EL (cell line): ENCODE data around the gene CDK11A.
A peak's percentile ranks its signal among the peaks of the same experiment; 100 is the strongest.

Source experiments
- DNase-seq: peaks from one replicate; pipeline ENCODE4 v3.0.0-alpha.2; 2016

CDK11A gene

DNA sequence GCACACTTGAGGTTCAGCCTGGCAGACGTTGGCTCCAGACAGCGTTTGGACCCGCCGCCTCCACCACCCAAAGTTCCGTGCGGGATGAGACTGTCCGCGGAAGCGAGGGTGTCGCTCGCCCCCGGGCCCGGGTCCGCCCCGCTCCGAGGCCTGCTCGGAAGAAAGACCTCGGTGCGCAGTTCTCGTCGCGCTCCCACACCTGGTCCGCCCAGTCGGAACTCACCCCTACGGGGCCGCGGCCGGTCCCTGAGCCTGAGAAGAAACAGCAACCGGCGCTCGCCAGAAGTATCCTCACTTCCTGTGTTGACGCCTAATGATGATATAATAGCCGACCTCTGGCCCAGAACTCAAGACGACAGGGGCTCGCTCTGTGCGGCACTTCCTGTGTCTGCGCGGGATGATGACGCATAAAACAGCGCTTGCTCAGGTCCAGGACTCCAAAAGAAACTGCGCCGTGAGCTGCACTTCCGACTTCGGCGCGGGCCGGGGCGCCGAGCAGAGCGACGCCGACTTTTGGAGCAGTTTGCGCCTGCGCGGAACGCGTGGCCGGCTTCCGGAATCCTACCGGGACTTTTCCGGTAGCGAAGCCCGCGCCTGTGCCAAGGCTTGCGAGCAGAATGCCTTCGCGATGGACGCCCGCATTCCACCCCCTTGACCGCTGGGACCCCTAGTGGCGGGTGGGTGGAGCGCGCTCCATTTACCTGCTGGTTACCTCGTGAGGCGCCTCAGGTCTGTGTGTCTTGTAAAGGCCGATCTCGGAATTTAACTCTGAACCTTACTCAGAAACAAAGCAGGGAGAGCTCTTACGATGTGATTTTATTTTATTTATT lies at the start of gene CDK11A:
Gene CDK11A, minus strand, starts transcription at position 323 of the 830 bp plus-strand sequence. CDS start 1,539 bp downstream, outside the sequence.
- DNase-seq, result peak; percentile 100

DNA sequence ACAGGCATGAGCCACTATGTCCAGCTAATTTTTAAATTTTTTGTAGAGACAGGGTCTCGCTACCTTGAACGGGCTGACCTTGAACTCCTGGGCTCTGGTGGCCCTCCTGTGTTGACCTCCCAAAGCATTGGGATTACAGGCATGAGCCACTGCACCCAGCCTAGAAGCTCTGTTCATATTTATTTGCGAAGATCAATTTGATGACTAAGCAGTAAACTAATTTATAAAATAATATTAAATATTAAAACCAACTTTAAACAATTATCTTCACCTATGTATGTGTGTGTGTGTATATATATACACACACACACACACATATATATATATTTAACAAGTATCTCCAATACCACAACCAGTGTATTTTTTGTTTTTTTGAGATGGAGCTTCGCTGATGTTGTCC lies 49.7 kb upstream of the CDK11A start:
- no peak for DNase-seq

DNA sequence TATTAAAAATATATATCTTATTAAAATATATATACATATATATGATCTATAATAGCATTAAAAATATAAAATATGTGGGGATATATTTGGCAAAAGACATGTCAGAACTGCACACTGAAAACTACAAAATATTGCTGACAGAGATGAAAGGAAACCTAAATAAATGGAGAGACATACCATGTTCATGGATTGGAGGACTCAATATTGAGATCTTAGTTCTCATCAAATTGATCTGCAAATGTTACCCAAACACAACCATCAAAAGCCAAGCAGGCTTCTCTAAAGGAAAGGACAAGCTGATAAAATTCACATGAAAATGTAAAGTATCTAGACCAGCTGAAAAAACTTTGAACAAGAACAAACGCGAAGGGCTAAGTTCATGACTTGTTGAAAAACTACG lies 46.9 kb upstream of the CDK11A start:
- no peak for DNase-seq

DNA sequence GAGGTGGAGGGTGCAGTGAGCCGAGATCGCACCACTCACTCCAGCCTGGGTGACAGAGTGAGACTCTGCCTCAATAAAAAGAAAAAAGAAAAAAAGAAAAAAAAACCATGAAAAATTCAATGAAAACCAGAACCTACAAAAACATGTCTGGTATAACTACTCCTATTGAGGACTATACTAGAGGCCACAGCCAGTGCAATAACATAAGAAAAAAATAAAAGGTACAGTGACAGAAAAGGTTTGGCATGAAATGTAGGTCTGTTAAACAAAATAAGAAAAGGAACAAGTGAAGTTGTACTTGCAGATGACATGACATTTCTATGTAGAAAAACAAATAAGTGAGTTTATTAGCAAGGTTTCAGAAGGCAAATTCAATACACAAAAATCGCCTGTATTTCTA lies 45.9 kb upstream of the CDK11A start:
- no peak for DNase-seq

DNA sequence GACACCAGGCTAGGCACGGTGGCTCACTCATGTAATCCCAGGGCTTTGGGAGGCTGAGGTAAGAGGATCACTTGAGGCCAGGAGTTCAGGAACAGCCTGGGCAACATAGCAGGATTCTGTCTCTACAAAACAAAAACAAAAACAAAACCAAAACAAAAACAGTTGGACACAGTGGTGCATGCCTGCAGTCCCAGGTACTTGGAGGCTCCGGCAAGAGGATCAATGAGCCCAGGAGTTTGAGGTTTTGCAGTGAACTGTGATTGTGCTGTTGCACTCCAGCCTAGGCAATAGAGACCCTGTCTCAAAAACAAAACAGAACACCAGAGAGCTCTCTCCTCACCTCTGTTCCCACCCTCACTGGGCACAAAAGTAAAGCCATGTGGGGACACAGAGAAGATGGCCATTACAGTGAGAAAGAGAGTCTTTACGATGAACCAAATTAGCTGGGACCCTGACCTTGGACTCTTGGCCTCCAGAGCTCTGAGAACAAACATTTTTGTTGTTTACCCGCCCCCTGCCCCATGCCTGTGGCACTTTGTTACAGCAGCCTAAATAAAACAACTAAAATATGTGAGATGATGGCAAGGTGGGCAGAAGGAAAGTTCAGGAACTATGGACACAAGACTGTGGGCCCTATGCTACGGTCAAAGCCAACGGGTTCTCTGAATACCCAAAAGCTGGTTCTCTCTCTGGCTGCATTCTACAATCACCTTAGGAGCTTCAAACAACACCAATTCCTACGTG lies 44.3 kb upstream of the CDK11A start:
- no peak for DNase-seq

DNA sequence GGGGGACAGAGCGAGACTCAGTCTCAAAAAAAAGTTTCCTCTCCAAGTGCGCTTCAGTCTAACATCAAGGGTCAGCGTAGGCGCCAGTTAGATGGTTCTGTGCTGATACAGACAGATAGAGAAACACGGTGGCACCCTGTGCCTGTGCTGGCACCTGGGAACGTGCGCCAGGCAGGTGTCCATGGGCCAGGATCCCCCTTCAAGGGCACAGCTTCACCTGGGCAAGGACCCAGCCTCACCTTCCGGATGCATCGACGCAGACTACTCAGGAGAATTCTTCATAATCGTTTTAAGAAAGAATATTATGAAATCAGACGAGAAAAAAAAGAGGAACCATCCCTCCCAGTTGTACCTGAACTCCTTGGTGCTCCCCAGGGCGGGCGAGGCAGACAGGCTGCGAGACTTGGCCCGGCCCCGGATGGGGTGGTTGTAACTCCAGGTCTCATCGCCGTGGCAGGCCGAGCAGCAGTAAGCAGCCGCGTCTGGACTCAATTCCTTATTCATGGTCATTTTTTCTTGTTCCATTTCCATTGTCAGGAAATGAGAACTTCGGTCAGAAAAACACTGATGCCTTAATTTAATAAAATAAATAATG lies 40.8 kb upstream of the CDK11A start:
- no peak for DNase-seq

DNA sequence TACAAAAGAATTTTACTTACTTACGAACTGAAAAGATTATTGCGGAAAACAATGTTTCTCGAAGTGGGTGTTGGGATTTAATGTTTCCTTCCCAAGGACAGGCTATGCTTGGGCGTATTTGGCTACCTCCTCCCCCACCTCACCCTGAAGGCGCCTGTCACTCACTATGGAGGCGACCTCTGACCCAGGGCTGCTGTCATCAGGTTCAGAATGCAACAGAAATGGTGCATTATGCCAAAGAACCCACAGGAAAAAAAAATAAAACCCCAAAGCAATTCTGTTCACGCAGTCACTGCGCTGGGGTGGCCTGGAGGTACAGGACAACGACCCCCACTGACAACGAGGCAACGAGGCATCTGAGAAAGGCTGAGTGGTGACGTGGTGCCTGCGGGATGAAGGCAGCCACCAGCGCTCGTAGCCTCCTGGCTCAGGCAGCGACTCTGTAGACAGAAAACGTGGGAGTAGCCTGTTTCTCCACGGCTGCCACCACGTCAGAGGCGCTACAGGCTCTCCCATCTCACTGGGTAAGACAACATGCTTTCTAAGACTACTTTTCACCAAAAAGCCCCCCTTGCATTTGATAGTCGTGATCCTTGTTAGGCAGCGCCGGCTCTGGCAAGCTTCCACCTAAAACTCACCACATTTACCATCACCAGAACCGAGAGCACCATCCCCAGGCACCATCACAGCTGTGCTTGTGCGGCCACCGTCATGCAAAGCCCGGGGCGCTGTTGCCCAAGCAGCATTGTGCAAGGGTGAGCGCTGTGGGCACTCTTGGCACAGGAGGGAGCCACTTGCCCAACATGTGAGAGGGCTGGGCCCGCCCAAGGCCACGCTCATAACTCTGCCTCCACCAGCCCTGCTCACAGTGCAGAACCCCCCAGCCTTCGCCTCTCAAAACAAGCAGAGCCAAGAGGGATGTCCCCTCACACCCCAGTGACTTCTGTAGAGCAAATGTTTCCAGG lies 39.8 kb upstream of the CDK11A start:
- DNase-seq, result peak; percentile 14

DNA sequence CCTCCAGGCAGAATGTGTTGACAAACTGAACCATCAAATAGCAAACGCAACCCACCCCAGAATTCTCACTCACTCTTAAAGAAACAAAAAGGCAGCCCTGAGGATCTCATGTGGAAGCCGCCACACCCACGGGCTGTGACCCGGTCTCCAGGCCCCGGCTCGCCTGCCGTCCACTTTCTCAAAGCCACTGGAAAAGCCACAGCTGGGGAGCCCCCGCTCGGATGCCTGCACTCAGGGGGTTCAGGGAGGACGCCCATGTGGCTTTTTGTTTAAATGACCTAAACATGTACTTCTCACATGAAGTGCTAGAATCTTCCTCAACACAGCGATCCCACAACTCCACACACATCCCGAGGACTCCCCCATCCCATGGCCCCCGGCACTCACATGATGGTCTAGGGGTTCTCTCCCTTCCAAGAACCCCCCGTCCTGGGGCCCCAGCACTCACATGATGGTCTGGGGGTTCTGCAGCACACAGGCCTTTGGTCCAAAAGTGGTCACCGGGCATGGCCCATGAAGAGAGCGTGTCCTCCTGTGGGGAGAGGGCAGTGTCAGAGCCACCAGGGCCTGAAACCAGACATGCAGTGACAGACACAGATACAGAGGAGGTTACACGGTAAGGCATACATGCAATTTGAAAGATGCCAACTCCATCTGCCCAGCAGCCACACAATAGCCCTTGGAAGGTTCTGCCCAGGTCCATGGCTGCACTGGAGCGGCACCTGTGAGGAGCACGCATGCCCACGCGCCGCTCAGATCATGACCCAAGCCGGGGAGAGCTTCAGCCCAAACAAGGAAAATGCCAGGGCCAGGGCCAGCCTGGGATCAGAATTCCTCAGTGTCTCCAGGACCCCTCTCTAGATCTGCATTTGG lies 37.6 kb upstream of the CDK11A start:
- DNase-seq, result no peak

DNA sequence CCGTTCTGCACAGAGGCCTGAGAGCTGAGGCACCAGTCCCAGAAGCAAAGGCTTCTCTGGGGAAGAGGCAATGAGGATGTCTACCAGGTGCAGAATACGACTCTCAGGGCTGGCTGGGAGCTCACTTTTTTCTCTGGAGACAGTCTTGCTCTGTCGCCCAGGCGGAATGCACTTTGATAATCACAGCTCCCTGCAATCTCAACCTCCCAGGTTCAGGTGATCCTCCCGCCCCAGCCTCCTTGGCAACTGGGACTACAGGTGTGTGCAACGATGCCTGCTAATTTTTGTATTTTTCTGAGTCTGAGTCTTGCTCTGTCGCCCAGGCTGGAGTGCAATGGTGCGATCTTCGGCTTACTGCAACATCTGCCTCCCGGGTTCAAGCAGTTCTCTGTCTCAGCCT lies 36.6 kb upstream of the CDK11A start:
- DNase-seq, result no peak

DNA sequence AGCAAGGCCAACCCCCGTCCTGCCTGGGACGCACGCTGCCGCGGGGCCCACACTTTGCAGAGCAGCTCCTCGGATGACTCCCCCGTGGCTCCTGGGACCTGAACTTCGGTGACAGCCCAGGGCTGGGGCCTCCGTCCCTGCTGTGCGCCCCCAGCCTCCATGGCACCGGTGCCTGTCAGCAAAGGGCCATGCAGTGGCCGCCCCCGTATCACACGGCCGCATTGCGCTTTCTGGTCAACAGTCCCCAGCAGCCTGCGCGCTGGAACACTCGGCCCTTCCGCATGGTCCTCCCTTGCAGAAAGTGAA lies 36.1 kb upstream of the CDK11A start:
- DNase-seq, result no peak

DNA sequence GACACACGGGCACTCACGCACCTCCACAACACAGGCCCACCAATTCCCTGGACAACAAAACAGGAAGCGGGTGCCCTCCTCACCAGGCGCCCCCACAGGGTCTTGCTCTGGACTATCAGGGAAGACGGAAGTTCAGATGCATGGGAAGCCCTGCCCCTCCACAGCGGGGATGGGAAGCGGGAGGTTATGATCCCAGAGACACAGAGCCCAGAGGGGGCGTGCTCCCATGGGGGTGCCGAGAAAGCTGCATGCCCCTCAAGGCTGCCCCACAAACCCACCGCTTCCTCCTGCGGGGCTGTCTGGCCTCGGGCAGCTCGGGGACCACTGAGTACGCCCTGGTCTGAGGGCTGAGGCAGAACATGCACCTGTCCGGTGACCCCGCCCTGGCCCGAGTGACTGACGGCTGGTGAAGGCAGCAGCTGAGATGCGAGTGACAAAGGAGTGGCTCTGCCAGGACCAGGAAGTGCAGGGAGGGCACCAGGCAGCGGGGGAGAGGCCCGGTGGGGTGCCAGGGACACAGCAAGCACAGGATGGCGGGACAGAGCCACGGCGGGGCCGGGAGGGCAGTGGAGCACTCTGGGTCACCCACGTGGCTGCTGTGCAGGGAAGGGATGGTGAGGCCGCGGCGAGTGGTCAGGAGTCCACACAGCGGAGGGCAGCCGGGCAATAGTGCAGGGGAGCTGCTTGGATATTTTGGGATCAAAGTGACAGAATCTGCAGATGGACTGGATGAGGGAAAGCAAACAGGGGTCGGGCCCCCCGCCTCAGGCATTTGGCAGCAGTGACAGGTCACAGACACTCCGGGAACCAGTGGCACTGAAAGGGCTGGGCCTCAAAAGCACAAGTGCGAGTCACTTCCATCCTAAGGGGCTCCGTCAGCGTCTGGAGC lies 35.5 kb upstream of the CDK11A start:
- DNase-seq, result no peak

DNA sequence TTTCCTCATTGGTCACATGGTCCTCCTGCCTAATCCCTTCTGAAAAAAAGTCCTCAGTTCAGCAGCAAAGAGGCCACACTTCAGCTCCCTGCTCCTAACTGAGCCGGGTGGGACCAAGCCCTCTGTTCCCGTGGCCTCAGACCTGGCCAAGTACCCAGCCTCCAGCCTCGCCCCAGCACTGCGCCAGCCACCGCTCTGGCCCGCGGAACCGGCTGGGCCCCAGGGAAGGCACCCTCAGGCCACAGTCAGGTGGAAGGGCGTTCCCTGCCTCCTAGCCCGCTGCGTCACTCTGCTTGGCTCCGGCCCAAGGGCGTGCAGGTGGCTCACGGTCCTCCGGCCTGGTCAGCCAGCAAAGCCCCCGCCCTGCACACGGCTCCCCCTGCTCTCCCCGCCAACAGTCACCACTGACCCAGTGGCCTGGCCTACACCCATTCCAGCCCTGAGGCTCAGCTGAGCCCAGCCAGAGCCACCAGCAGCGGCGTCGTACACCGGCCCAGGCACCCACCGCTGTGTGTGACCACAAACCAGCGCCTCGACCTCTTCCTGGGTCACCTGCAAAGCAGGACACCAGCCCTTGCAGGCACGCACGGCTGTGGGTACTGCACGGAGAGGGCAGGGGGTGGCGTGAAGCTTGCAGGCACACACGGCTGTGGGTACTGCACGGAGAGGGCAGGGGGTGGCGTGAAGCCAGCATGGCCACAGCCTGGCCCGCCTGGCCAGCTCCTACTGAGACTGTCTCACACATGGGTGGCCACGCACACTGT lies 34.7 kb upstream of the CDK11A start:
- DNase-seq, result no peak

DNA sequence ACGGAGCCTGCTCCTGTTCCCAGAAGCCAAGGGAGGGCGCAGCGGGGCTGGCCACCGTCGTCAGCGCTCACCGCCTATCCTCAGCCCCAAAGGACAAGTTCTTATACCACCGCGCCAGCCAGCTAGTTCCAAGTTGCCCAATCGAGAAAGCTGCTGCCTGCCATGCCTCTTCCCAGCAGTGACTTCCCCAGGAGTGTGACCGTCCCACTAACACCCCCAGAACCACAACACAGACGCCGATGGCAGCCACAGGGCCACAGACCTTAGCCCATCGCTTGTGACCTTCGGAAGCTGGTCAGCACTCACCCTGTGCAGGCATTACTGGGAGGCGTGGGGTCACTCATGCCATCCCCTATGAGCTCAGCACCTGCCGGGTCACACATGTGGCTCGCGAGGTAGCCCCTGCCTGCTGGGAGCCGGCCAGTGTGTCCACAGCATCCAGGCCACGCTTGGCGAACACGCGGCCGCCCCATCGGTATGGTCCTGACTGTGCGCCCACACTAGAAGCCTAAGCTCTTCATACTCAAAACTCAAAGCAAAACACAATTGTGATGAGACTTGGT lies 34.0 kb upstream of the CDK11A start:
- DNase-seq, result no peak

DNA sequence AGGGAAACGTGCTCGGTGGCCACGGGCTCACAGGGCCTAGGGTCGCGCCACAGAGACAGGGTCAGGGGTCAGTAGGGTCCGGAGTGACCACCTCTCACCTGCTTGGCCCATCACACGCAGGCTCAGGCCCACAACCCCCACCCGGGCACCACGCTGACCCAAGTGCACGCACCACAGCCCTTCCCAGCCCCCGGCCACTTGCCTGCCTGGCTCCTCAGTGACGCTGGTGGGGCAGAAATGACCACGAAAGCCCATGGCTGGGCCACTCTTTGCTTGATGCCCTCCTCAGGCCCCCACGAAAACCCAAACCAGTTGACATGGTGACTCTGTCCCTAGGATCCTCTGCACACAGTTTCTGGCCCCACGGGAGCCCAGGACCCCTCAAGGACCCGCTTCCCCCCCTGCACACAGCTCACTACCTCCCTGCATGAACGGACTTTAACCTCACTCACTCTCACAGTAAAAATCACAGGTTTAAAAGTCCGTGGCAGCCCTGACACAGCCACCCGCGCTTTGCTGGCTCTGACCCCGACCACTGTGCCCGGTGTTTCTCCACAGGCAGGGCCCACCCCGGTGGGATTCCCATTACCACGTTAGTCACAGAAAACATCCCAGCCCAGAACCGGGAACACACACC lies 33.4 kb upstream of the CDK11A start:
- no peak for DNase-seq

DNA sequence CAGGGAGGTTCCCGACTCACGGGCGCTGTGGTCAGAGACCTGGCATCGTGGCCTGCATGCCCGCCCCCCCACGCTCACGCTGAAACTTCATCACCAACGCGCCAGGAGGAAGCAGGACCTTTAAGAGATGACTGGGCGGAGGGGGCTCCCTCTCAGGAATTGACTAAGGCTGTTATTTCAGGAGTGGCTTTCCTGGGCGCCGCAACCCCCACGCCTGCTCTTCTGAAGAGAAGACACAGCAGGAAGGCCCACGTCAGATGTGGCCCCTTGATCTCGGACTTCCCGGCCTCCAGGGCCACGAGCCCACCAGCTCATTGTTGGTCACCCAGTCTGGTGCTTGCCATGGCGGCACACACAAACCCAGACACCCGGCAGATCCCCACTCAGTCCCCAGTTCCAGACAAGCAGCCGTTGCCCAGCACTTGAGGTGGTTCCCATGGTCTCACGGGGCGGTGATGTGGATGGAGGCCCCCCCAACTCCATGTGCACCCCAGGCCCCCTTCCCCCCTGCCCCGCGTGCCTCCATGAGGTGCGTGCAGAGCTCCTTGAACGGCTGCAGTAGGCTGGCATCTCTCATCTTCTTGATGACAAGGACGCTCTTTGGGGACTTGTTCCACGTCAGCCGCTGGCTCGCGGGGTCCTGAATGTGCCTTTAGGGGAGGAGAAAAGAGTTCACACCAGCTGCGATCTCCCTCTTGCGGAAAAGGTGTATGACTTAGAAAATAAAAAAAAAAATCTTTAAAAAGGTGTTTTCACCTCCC lies 32.7 kb upstream of the CDK11A start:
- no peak for DNase-seq

DNA sequence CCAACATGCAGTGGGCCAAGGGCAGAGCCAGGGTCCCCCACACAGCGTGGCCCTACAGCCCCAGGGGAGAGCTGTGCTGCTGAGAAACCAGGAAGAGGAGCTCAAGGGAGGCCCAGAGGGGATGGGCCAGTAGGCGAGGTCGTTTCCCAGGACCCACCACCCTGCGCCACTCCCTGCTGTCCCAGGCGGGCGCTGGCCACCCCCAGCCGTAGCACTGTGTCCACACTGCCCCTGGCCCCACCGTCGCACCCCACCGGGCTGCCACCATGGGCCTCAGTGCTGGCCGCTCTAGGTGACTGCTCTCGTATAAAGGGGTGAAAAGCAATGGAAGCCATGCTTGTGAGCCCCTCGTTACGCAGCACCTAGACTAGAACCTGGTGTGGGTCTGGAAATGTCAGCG lies 31.7 kb upstream of the CDK11A start:
- no peak for DNase-seq

DNA sequence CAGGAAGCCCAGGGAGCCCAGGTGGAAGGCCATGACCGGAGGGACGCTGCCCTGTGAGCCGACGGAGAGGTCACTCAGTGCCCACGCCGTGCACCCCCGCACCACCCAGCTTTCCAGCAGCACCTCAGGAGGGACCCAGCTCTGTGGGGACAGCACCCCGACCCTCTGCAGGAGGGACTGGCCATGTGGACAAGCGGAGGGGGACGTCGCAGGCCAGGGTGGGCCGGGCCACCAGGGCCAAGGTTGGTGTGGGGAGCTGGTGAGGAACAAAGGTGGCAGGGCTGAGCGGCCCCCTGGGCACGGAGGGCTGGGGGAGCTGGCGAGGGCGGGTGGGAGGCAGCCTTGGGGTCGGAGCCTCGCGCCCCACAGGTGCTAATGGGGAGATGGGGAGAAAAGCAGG lies 31.3 kb upstream of the CDK11A start:
- DNase-seq, result no peak

DNA sequence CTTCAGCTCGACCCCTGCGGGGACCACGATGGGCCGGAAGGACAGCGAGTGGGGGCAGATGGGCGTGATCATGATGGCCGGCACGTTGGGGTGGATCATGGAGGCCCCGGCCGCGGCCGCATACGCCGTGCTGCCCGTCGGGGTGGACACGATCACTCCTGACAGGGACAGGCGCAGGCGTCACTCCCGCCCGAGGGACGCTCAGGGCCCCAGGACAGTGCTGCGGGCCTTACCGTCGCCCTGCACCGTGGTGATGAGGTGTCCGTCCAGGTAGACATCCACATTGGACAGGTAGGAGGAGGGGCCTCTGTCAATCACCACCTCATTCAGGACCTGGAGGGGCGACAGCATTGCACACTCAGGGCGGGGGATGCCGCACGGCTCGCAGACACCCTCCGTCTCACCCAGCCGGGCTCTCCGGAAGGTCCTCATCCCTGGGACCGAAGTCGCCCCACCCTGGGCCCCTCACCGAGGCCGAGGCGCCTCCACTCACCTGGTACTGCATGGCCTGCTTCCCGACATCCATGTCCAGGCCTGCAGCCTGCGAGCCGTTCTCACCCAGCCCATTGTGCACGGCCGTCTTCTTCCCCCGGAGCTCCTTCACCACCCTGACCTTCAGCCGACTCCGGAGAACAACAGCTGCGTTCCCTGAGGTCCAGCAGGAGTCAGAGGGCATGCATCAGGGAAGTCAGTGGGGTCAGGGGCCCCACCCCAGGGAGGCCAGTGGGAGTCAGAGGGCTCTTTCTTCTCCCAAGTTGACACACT lies 30.1 kb upstream of the CDK11A start:
- DNase-seq, result no peak
